ENCODE results near the gene ZFP64. TPM values are rescaled to one million over a fixed set of nuclear protein-coding genes. Genes with fewer than 3 reads are reported as not detected.

Gene ZFP64
- total RNA-seq, 2 donors from 2014 or later, result 11.5 to 14.4 TPM

DNA sequence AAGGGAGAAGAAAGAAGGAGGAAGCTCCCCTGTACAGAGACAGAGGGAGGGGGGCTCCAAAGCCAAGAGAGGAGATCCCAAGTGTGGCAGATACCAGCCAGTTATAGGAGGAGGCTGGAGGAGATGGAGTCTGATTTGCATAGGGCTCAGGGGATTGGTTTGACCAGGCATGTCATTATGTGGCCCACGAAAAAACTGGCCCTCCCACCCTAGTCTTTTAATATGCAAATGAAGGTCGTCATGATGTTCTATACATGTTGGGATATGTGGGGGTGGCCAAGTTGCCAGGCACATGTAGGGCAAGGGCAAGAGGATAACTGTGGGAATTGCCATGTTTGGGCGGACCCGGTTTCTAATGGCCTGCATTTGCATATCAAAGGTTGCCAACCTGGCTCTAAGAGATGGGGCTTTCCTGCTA is 17.6 kb upstream of the ZFP64 start:
- no peak for ATAC-seq (ENCODE audit: insufficient number of reproducible peaks, low FRiP score, low read depth)
- no peak for DNase-seq (ENCODE audit: low spot score)
- H3K9me3 ChIP-seq, result no peaks in the 10 kb centered on the region
- no peaks in the 10 kb centered on the region for H3K27me3 ChIP-seq (replicated peaks; ENCODE audit: insufficient read depth)
- no peak overlapping the region for H3K4me3 ChIP-seq
- H3K27ac ChIP-seq, result no peak overlapping the region
- no peaks in the 10 kb centered on the region for H3K4me1 ChIP-seq (ENCODE audit: control insufficient read depth in 1 of 2, low read depth in 2 of 2)
- no peaks in the 10 kb centered on the region for H3K36me3 ChIP-seq
- TF ChIP-seq, protein P1, sequence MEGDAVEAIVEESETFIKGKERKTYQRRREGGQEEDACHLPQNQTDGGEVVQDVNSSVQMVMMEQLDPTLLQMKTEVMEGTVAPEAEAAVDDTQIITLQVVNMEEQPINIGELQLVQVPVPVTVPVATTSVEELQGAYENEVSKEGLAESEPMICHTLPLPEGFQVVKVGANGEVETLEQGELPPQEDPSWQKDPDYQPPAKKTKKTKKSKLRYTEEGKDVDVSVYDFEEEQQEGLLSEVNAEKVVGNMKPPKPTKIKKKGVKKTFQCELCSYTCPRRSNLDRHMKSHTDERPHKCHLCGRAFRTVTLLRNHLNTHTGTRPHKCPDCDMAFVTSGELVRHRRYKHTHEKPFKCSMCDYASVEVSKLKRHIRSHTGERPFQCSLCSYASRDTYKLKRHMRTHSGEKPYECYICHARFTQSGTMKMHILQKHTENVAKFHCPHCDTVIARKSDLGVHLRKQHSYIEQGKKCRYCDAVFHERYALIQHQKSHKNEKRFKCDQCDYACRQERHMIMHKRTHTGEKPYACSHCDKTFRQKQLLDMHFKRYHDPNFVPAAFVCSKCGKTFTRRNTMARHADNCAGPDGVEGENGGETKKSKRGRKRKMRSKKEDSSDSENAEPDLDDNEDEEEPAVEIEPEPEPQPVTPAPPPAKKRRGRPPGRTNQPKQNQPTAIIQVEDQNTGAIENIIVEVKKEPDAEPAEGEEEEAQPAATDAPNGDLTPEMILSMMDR (IDR thresholded peaks at IDR 0.05), result no peak

GRCh38 chr20:52207020-52207810 is 15.6 kb upstream of the ZFP64 start:
- H3K4me1 ChIP-seq (ENCODE audit: control insufficient read depth in 1 of 2, low read depth in 2 of 2), result no peaks in the 10 kb centered on the region
- ATAC-seq (ENCODE audit: insufficient number of reproducible peaks, low FRiP score, low read depth) (no peak), DNase-seq (ENCODE audit: low spot score) (no peak)
- no peaks in the 10 kb centered on the region for H3K9me3 ChIP-seq
- H3K4me3 ChIP-seq, result no peak overlapping the region
- TF ChIP-seq, protein P1 (IDR thresholded peaks at IDR 0.05), result no peak
- no peaks in the 10 kb centered on the region for H3K36me3 ChIP-seq
- H3K27ac ChIP-seq, result no peak overlapping the region
- no peaks in the 10 kb centered on the region for H3K27me3 ChIP-seq (replicated peaks; ENCODE audit: insufficient read depth)

GRCh38 chr20:52204136-52204535 is 12.6 kb upstream of the ZFP64 start:
- TF ChIP-seq, protein P1 (IDR thresholded peaks at IDR 0.05), result no peak
- no peaks in the 10 kb centered on the region for H3K36me3 ChIP-seq
- no peak for ATAC-seq (ENCODE audit: insufficient number of reproducible peaks, low FRiP score, low read depth)
- H3K9me3 ChIP-seq, result no peaks in the 10 kb centered on the region
- H3K27me3 ChIP-seq (replicated peaks; ENCODE audit: insufficient read depth), result no peaks in the 10 kb centered on the region
- H3K27ac ChIP-seq, result no peak overlapping the region
- H3K4me3 ChIP-seq, result no peak overlapping the region
- DNase-seq (ENCODE audit: low spot score), result no peak
- no peaks in the 10 kb centered on the region for H3K4me1 ChIP-seq (ENCODE audit: control insufficient read depth in 1 of 2, low read depth in 2 of 2)

- no peak overlapping the region for H3K4me3 ChIP-seq
- H3K27me3 ChIP-seq (replicated peaks; ENCODE audit: insufficient read depth), result no peaks in the 10 kb centered on the region
- no peaks in the 10 kb centered on the region for H3K36me3 ChIP-seq
- no peak for DNase-seq (ENCODE audit: low spot score)
- H3K9me3 ChIP-seq, result no peaks in the 10 kb centered on the region
- no peak overlapping the region for H3K27ac ChIP-seq
- ATAC-seq (ENCODE audit: insufficient number of reproducible peaks, low FRiP score, low read depth), result no peak
- no peaks in the 10 kb centered on the region for H3K4me1 ChIP-seq (ENCODE audit: control insufficient read depth in 1 of 2, low read depth in 2 of 2)
- TF ChIP-seq, protein P1 (IDR thresholded peaks at IDR 0.05), result no peak
Measured at GRCh38 chr20:52201395-52201794, 9.8 kb upstream of the ZFP64 start.

- Histone ChIP-seq H3K36me3 (no peaks in the 10 kb centered on the region), H3K27ac (no peak overlapping the region), H3K27me3 (replicated peaks; ENCODE audit: insufficient read depth) (no peaks in the 10 kb centered on the region), H3K4me1 (ENCODE audit: control insufficient read depth in 1 of 2, low read depth in 2 of 2) (no peaks in the 10 kb centered on the region), H3K4me3 (no peak overlapping the region), H3K9me3 (no peaks in the 10 kb centered on the region)
- no peak for DNase-seq (ENCODE audit: low spot score)
- TF ChIP-seq, protein P1 (IDR thresholded peaks at IDR 0.05), result no peak
- ATAC-seq (ENCODE audit: insufficient number of reproducible peaks, low FRiP score, low read depth), result no peak
Measured at GRCh38 chr20:52200870-52201269, 9.3 kb upstream of the ZFP64 start.
